Uterus (tissue), 4 donors: ENCODE measurements around the gene GDF7. TPM values are rescaled to one million over a fixed set of nuclear protein-coding genes. Genes with fewer than 3 reads are reported as not detected.

Experiments
- DNase-seq, 2 donors: peaks; one replicate each; pipeline ENCODE4 v3.0.0-alpha.2; 2019 to 2020
- H3K27ac ChIP-seq, 2 donors: fragments of 200-600 bp; sonication (generic); 1 replicate in 1 of 2; 2 replicates in 1 of 2; pipeline ENCODE4 v1.5.1; 2016 to 2018
- H3K27me3 ChIP-seq, 2 donors: fragments of 200-600 bp; sonication (generic); one replicate each; pipeline ENCODE4 v1.5.1; 2018 to 2019; ENCODE audit warnings: control low read depth in 1 of 2
- H3K36me3 ChIP-seq, 2 donors: fragments of 200-600 bp; sonication (generic); one replicate each; pipeline ENCODE4 v1.5.1; 2019; ENCODE audit warnings: control low read depth in 1 of 2
- H3K4me1 ChIP-seq, 2 donors: fragments of 200-600 bp; sonication (generic); one replicate each; pipeline ENCODE4 v1.5.1; 2018 to 2019; ENCODE audit warnings: control low read depth in 1 of 2
- H3K4me3 ChIP-seq, 2 donors: fragments of 200-600 bp; sonication (generic); 1 replicate in 1 of 2; 2 replicates in 1 of 2; pipeline ENCODE4 v1.5.1; 2018 to 2019; ENCODE audit warnings: mild to moderate bottlenecking in 1 of 2
- H3K9me3 ChIP-seq, 2 donors: fragments of 200-600 bp; sonication (generic); one replicate each; pipeline ENCODE4 v1.5.1; 2019; ENCODE audit warnings: control low read depth in 1 of 2
- CTCF ChIP-seq, 4 experiments: fragments of 200-600 bp in 2 of 4; fragments of 450-650 bp in 2 of 4; sonication (generic) in 2 of 4; IDR thresholded peaks; one replicate each; pipeline ENCODE4 v1.5.1; 2016 to 2019; ENCODE audit warnings: antibody characterized with exemption in 4 of 4, mild to moderate bottlenecking in 2 of 4, moderate library complexity in 1 of 4
- POLR2A ChIP-seq, 2 donors: fragments of 450-650 bp; IDR thresholded peaks; one replicate each; pipeline ENCODE4 v1.6.1; 2016; ENCODE audit warnings: antibody characterized with exemption in 2 of 2, mild to moderate bottlenecking in 1 of 2, moderate library complexity in 1 of 2
- intact Hi-C: fragments of 100-400 bp; cut with DNase I; formaldehyde crosslinking; loops from one replicate; pipeline ENCODE4 v1.15.1; 2023; ENCODE audit warnings: low total_unique reads
- total RNA-seq, 4 donors: library from RNA; depleted of rRNA in 3 of 4; stranded (reverse); fragments of >200 nt in 3 of 4; gene quantifications; one replicate each; pipeline versions ENCODE4 v1.1.0 to v1.2.4, GENCODE V29; 2014 to 2023
- donor health status: DM: yes; HTN: yes; CAD: no.

GDF7 gene
- total RNA-seq, 4 donors from 2014 or later = 1.5 to 45.6 (median 5.4) TPM

DNA sequence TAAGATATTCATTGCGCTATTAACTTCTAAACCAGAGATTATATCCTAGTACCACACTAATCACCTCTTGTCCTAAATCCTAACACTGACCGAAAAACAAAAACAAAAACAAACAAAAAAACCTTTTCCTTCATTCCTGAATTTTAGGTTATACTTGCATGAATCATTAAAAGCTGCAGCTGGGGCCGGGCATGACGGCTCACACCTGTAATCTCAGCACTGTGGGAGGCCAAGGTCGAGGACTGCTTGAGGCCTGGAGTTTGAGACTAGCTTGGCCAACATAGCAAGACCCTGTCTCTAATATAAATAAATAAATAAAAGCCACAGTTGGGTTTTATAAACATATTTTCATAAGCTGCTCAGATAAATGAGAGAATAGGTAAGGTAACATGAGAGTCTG, 60.0 kb downstream of the GDF7 start:
- Histone ChIP-seq H3K4me3 (no peak overlapping the region), H3K27ac (no peak overlapping the region), H3K27me3 (no peaks in the 10 kb centered on the region), H3K9me3 (no peaks in the 10 kb centered on the region), H3K4me1 (no peaks in the 10 kb centered on the region), H3K36me3 (no peaks in the 10 kb centered on the region)
- intact Hi-C loops = no loop called here
- TF ChIP-seq CTCF (IDR thresholded peaks at IDR 0.05) (no peak), POLR2A (IDR thresholded peaks at IDR 0.05) (no peak)
- DNase-seq = no peak

- no peak for DNase-seq
- H3K27ac ChIP-seq = no peak overlapping the region
- no peaks in the 10 kb centered on the region for H3K27me3 ChIP-seq
- no peaks in the 10 kb centered on the region for H3K36me3 ChIP-seq
- TF ChIP-seq POLR2A (IDR thresholded peaks at IDR 0.05) = no peak
- no peak for TF ChIP-seq CTCF (IDR thresholded peaks at IDR 0.05)
- H3K4me1 ChIP-seq = no peaks in the 10 kb centered on the region
- no peaks in the 10 kb centered on the region for H3K9me3 ChIP-seq
- H3K4me3 ChIP-seq = no peak overlapping the region
- intact Hi-C loops = no loop called here
Observed at GRCh38 chr2:20728114-20728758, 61.3 kb downstream of the GDF7 start.

Other genes with a start within 250 kb of the GDF7 start
- 1,000 to 10,000 TPM in 1 of 4 donors, 100 to 1,000 TPM in 3; 242 to 1,280 (median 486) TPM for gene RHOB, start 220.1 kb upstream of the GDF7 start, total RNA-seq
- 10 to 100 TPM in 3 of 4 donors, 1 to 10 TPM in 1; 7.1 to 41.8 (median 28.4) TPM for gene HS1BP3, start 16.0 kb upstream of the GDF7 start, total RNA-seq
- gene LDAH, start 156.0 kb downstream of the GDF7 start, total RNA-seq = 10 to 100 TPM in 3 of 4 donors, 1 to 10 TPM in 1; 9.7 to 62.4 (median 19.9) TPM